IgD-negative memory B cell (primary cell): ENCODE results near the gene DSCAM. TPM values are rescaled to one million over a fixed set of nuclear protein-coding genes. Genes with fewer than 3 reads are reported as not detected.

ENCODE experiments used
- H3K27ac Mint-ChIP-seq, 3 donors: one replicate each; pipeline ENCODE4 v1.8.0; 2020 to 2022; ENCODE audit warnings: mild to moderate bottlenecking in 3 of 3, mixed read lengths in 3 of 3, moderate library complexity in 1 of 3
- H3K27me3 Mint-ChIP-seq: one replicate; pipeline ENCODE4 v1.8.0; 2021; ENCODE audit warnings: mixed read lengths
- H3K36me3 Mint-ChIP-seq: one replicate; pipeline ENCODE4 v1.8.0; 2020; ENCODE audit warnings: mild to moderate bottlenecking, mixed read lengths
- H3K4me1 Mint-ChIP-seq, 3 donors: one replicate each; pipeline ENCODE4 v1.8.0; 2020 to 2022; ENCODE audit warnings: mixed read lengths in 3 of 3, mild to moderate bottlenecking in 1 of 3
- H3K4me3 Mint-ChIP-seq, 4 donors: one replicate each; pipeline ENCODE4 v1.8.0; 2020 to 2022; ENCODE audit warnings: mild to moderate bottlenecking in 4 of 4, mixed read lengths in 4 of 4, moderate library complexity in 3 of 4
- H3K9me3 Mint-ChIP-seq, 3 donors: one replicate each; pipeline ENCODE4 v1.8.0; 2020 to 2021; ENCODE audit warnings: mixed read lengths in 3 of 3, mild to moderate bottlenecking in 1 of 3
- polyA plus RNA-seq: library from polyadenylated mRNA; unstranded; fragments of 300-500 nt; fragmentation: Illumina TruSeq; gene quantifications from one replicate; pipeline ENCODE4 v1.2.3, GENCODE V29; 2021

DSCAM gene
- polyA plus RNA-seq, 1 donor from 2014 or later = not detected

- Mint-ChIP-seq H3K9me3 (peaks cover 0 to 12% (median 0%) of the 10 kb centered on the region in 3 donors), H3K4me1 (no peaks in the 10 kb centered on the region), H3K36me3 (no peaks in the 10 kb centered on the region), H3K27me3 (no peaks in the 10 kb centered on the region), H3K4me3 (no peak overlapping the region), H3K27ac (no peak overlapping the region)
These were observed 826.3 kb downstream of the DSCAM start for GRCh38 chr21:40020651-40021050.

GRCh38 chr21:40018871-40019475 lies 828.0 kb downstream of the DSCAM start:
- Mint-ChIP-seq H3K27ac (no peak overlapping the region), H3K4me3 (no peak overlapping the region), H3K9me3 (peaks cover 4 to 16% (median 7%) of the 10 kb centered on the region in 3 donors), H3K27me3 (no peaks in the 10 kb centered on the region), H3K4me1 (no peaks in the 10 kb centered on the region), H3K36me3 (no peaks in the 10 kb centered on the region)

GRCh38 chr21:40016667-40017066 lies 830.3 kb downstream of the DSCAM start:
- peak overlapping the region in 1 of 3 donors; percentile 35 for H3K27ac Mint-ChIP-seq
- H3K27me3 Mint-ChIP-seq = no peaks in the 10 kb centered on the region
- H3K9me3 Mint-ChIP-seq = peaks cover 4 to 19% (median 9%) of the 10 kb centered on the region in 3 donors
- H3K36me3 Mint-ChIP-seq = no peaks in the 10 kb centered on the region
- no peak overlapping the region for H3K4me3 Mint-ChIP-seq
- H3K4me1 Mint-ChIP-seq = no peaks in the 10 kb centered on the region

GRCh38 chr21:40016234-40016633 lies 830.7 kb downstream of the DSCAM start:
- Mint-ChIP-seq H3K9me3 (peaks cover 4 to 19% (median 12%) of the 10 kb centered on the region in 3 donors), H3K27ac (peak overlapping the region in 1 of 3 donors; percentile 35), H3K4me3 (no peak overlapping the region), H3K36me3 (no peaks in the 10 kb centered on the region), H3K27me3 (no peaks in the 10 kb centered on the region), H3K4me1 (no peaks in the 10 kb centered on the region)

GRCh38 chr21:40015818-40016217 lies 831.1 kb downstream of the DSCAM start:
- Mint-ChIP-seq H3K9me3 (peaks cover 4 to 19% (median 12%) of the 10 kb centered on the region in 3 donors), H3K36me3 (no peaks in the 10 kb centered on the region), H3K27me3 (no peaks in the 10 kb centered on the region), H3K27ac (no peak overlapping the region), H3K4me1 (no peaks in the 10 kb centered on the region), H3K4me3 (no peak overlapping the region)

GRCh38 chr21:40014394-40014793 lies 832.6 kb downstream of the DSCAM start:
- Mint-ChIP-seq H3K27me3 (no peaks in the 10 kb centered on the region), H3K4me1 (no peaks in the 10 kb centered on the region), H3K9me3 (peaks cover 4 to 14% (median 12%) of the 10 kb centered on the region in 3 donors), H3K27ac (no peak overlapping the region), H3K4me3 (no peak overlapping the region), H3K36me3 (no peaks in the 10 kb centered on the region)

GRCh38 chr21:40013001-40013735 lies 833.8 kb downstream of the DSCAM start:
- no peaks in the 10 kb centered on the region for H3K27me3 Mint-ChIP-seq
- no peak overlapping the region for H3K27ac Mint-ChIP-seq
- peaks cover 4 to 12% (median 11%) of the 10 kb centered on the region in 3 donors for H3K9me3 Mint-ChIP-seq
- H3K4me3 Mint-ChIP-seq = no peak overlapping the region
- peaks cover 0 to 1% (median 0%) of the 10 kb centered on the region in 3 donors for H3K4me1 Mint-ChIP-seq
- H3K36me3 Mint-ChIP-seq = no peaks in the 10 kb centered on the region

- Mint-ChIP-seq H3K4me3 (no peak overlapping the region), H3K27ac (no peak overlapping the region), H3K27me3 (no peaks in the 10 kb centered on the region), H3K9me3 (peaks cover 5 to 12% (median 11%) of the 10 kb centered on the region in 3 donors), H3K36me3 (no peaks in the 10 kb centered on the region), H3K4me1 (peaks cover 0 to 1% (median 0%) of the 10 kb centered on the region in 3 donors)
These were observed 835.6 kb downstream of the DSCAM start for GRCh38 chr21:40011371-40011770.

- H3K27ac Mint-ChIP-seq = no peak overlapping the region
- no peaks in the 10 kb centered on the region for H3K4me1 Mint-ChIP-seq
- H3K9me3 Mint-ChIP-seq = peaks cover 0 to 10% (median 3%) of the 10 kb centered on the region in 3 donors
- H3K27me3 Mint-ChIP-seq = no peaks in the 10 kb centered on the region
- no peak overlapping the region for H3K4me3 Mint-ChIP-seq
- no peaks in the 10 kb centered on the region for H3K36me3 Mint-ChIP-seq
These were observed 844.0 kb downstream of the DSCAM start for GRCh38 chr21:40002978-40003377.

- Mint-ChIP-seq H3K27me3 (no peaks in the 10 kb centered on the region), H3K4me1 (no peaks in the 10 kb centered on the region), H3K36me3 (no peaks in the 10 kb centered on the region), H3K4me3 (no peak overlapping the region), H3K9me3 (peaks cover 0 to 3% (median 2%) of the 10 kb centered on the region in 3 donors), H3K27ac (no peak overlapping the region)
These were observed 862.5 kb downstream of the DSCAM start for GRCh38 chr21:39984286-39984991.

- Mint-ChIP-seq H3K27me3 (peaks cover 9% of the 10 kb centered on the region), H3K9me3 (peaks cover 0 to 2% (median 1%) of the 10 kb centered on the region in 3 donors), H3K36me3 (no peaks in the 10 kb centered on the region), H3K4me3 (no peak overlapping the region), H3K4me1 (peaks cover 0 to 2% (median 0%) of the 10 kb centered on the region in 3 donors), H3K27ac (no peak overlapping the region)
These were observed 866.6 kb downstream of the DSCAM start for GRCh38 chr21:39980241-39980820.

GRCh38 chr21:39979321-39979720 lies 867.6 kb downstream of the DSCAM start:
- H3K27me3 Mint-ChIP-seq = peaks cover 9% of the 10 kb centered on the region
- peaks cover 0 to 2% (median 0%) of the 10 kb centered on the region in 3 donors for H3K4me1 Mint-ChIP-seq
- H3K4me3 Mint-ChIP-seq = no peak overlapping the region
- H3K36me3 Mint-ChIP-seq = no peaks in the 10 kb centered on the region
- peaks cover 0 to 2% (median 1%) of the 10 kb centered on the region in 3 donors for H3K9me3 Mint-ChIP-seq
- H3K27ac Mint-ChIP-seq = no peak overlapping the region

- no peaks in the 10 kb centered on the region for H3K36me3 Mint-ChIP-seq
- peaks cover 9% of the 10 kb centered on the region for H3K27me3 Mint-ChIP-seq
- peaks cover 0 to 2% (median 0%) of the 10 kb centered on the region in 3 donors for H3K4me1 Mint-ChIP-seq
- H3K4me3 Mint-ChIP-seq = no peak overlapping the region
- H3K9me3 Mint-ChIP-seq = peaks cover 0 to 2% (median 1%) of the 10 kb centered on the region in 3 donors
- H3K27ac Mint-ChIP-seq = no peak overlapping the region
These were observed 870.2 kb downstream of the DSCAM start for GRCh38 chr21:39976800-39977199.

- peaks cover 0 to 3% (median 0%) of the 10 kb centered on the region in 3 donors for H3K9me3 Mint-ChIP-seq
- no peaks in the 10 kb centered on the region for H3K36me3 Mint-ChIP-seq
- H3K4me3 Mint-ChIP-seq = peak overlapping the region in 1 of 4 donors; percentile 60
- peaks cover 0 to under 1% (median 0%) of the 10 kb centered on the region in 3 donors for H3K4me1 Mint-ChIP-seq
- H3K27me3 Mint-ChIP-seq = peaks cover 9% of the 10 kb centered on the region
- H3K27ac Mint-ChIP-seq = no peak overlapping the region
These were observed 873.8 kb downstream of the DSCAM start for GRCh38 chr21:39972976-39973770.
